Kidney epithelial cell (primary cell): ENCODE data around the gene FAM83B. TPM values are rescaled to one million over a fixed set of nuclear protein-coding genes. Genes with fewer than 3 reads are reported as not detected.
A peak's percentile ranks its signal among the peaks of the same experiment; 100 is the strongest.

ENCODE experiments used
- DNase-seq: peaks from one replicate; pipeline ENCODE4 v3.0.0-alpha.2; 2010; ENCODE audit warnings: low read depth
- H3K27me3 ChIP-seq: 2 replicates; pipeline ENCODE4 v1.6.0; 2011; ENCODE audit warnings: low read length; ENCODE audit not compliant: control insufficient read depth, insufficient read depth
- H3K36me3 ChIP-seq: 2 replicates; pipeline ENCODE4 v1.5.1; 2011; ENCODE audit warnings: low read length; ENCODE audit not compliant: control insufficient read depth, insufficient read depth
- H3K4me3 ChIP-seq: 2 replicates; pipeline ENCODE4 v1.5.1; 2011; ENCODE audit warnings: low read depth, mild to moderate bottlenecking, control low read depth, low read length
- CTCF ChIP-seq: IDR thresholded peaks from 2 replicates; pipeline ENCODE4 v1.5.1; 2011; ENCODE audit warnings: mild to moderate bottlenecking, moderate library complexity, low read length, control low read depth, inconsistent platforms; ENCODE audit not compliant: insufficient read depth, poor library complexity, severe bottlenecking
- total RNA-seq: library from RNA; depleted of rRNA; stranded (reverse); fragments of >200 nt; gene quantifications from 2 replicates; pipeline ENCODE4 v1.2.3, GENCODE V29; 2015

Gene FAM83B
- total RNA-seq, 1 donor from 2014 or later = 14.5 TPM

GRCh38 chr6:54802775-54803634 lies 43.6 kb upstream of the FAM83B start:
- peak; percentile 16 for DNase-seq

GRCh38 chr6:54805077-54805476 lies 41.5 kb upstream of the FAM83B start:
- TF ChIP-seq CTCF = no peak
- DNase-seq = no peak

More at GRCh38 chr6:54802775-54803634, 43.6 kb upstream of the FAM83B start:
- no peaks in the 10 kb centered on the region for H3K36me3 ChIP-seq
- no peak for TF ChIP-seq CTCF
- H3K27me3 ChIP-seq = no peaks in the 10 kb centered on the region
- H3K4me3 ChIP-seq = no peak overlapping the region

GRCh38 chr6:54810147-54810546 lies 36.4 kb upstream of the FAM83B start:
- no peak overlapping the region for H3K4me3 ChIP-seq
- no peak for DNase-seq
- no peaks in the 10 kb centered on the region for H3K36me3 ChIP-seq
- TF ChIP-seq CTCF = no peak
- H3K27me3 ChIP-seq = no peaks in the 10 kb centered on the region

More at GRCh38 chr6:54805077-54805476, 41.5 kb upstream of the FAM83B start:
- no peaks in the 10 kb centered on the region for H3K27me3 ChIP-seq
- no peak overlapping the region for H3K4me3 ChIP-seq
- H3K36me3 ChIP-seq = no peaks in the 10 kb centered on the region

GRCh38 chr6:54813892-54814291 lies 32.7 kb upstream of the FAM83B start:
- H3K4me3 ChIP-seq = no peak overlapping the region
- no peaks in the 10 kb centered on the region for H3K36me3 ChIP-seq
- DNase-seq = no peak
- no peak for TF ChIP-seq CTCF
- no peaks in the 10 kb centered on the region for H3K27me3 ChIP-seq

- no peak for DNase-seq
- Histone ChIP-seq H3K27me3 (no peaks in the 10 kb centered on the region), H3K36me3 (no peaks in the 10 kb centered on the region), H3K4me3 (no peak overlapping the region)
- no peak for TF ChIP-seq CTCF
These were observed 29.3 kb upstream of the FAM83B start for GRCh38 chr6:54817236-54817635.
